Kidney glomerular epithelial cell (primary cell): ENCODE results near the gene CDH23.

ENCODE experiments used
- DNase-seq: peaks from one replicate; lab custom pipeline; 2025; lab: John Stamatoyannopoulos, UW

Gene CDH23

DNA sequence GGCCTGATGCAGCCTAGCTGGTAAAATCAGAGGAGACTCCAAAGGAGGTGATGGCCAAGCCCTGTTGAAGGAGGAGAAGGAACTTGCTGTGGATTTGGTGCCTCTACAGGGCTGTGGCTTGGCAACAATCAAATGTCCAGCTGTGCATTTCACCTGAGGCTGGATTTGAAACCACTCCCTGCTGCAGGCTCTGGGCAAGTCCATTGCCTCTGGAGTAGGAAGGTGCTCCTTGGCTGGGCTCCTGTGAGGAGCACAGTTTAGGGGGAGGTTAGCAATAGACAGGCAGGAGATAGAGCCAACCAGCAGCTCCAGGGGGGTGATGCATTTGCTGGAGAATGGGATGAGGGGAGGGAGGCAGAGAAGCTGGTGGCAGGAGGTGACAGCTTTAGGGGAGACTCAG lies 26.5 kb downstream of the CDH23 start:
- DNase-seq, result no peak

GRCh38 chr10:71423901-71424300 lies 27.2 kb downstream of the CDH23 start:
- DNase-seq, result no peak

DNA sequence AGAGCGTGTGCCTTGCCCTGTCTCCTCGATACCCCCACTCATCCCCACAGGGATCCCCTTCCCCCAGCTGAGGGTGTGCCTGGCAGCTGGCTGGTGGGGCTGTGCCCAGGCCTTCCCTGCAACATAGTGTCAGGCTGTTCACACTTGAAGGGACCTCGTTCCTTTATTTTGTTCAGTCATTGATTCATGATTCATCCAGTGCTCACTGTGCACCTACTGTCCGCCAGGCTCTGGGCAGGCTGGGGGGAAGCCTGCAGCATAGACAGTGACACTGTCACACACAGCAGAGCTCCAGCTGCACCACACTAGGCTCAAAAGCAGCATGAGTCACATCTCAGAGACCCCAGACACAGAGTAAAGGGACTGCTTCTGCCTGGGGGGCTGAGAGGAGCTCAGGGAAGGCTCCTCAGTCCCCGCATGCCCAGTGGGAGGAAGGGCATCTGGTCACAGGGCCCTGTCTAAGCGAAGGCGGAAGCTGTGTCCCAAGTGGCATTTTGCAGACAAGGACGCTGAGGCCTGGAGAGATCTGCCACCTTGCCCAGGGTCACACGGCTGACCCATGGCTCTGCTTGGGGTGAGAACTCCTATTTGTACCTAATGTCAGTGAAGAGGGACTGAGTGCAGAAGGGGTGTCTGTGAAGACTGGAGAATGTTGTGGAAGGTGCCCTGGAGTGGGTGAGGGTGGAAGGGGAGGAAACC lies 27.9 kb downstream of the CDH23 start:
- DNase-seq, result no peak

- no peak for DNase-seq
These were observed 29.4 kb downstream of the CDH23 start for GRCh38 chr10:71426058-71426605.

- DNase-seq, result no peak
These were observed 30.5 kb downstream of the CDH23 start for GRCh38 chr10:71427246-71427645.

DNA sequence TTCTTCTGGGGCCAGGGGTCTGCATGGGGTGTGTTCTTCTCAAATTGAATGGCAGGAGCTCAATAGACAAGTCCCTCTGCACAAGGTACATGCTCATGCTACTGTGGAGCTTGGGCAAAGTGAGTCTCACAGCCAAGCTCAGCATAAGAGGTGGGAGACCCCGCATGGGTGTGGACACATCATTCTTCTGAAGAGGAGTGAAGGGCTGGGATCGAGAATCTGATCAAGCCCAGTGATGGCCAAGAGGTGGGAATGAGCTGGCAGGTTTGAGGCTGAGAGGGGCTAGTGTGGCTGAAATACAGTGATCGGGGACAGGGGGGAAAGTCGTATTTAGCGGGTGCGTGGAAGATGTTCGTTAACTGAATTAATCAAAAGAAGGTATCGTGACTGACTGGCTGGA lies 32.6 kb downstream of the CDH23 start:
- no peak for DNase-seq

GRCh38 chr10:71429929-71430328 lies 33.2 kb downstream of the CDH23 start:
- no peak for DNase-seq

DNA sequence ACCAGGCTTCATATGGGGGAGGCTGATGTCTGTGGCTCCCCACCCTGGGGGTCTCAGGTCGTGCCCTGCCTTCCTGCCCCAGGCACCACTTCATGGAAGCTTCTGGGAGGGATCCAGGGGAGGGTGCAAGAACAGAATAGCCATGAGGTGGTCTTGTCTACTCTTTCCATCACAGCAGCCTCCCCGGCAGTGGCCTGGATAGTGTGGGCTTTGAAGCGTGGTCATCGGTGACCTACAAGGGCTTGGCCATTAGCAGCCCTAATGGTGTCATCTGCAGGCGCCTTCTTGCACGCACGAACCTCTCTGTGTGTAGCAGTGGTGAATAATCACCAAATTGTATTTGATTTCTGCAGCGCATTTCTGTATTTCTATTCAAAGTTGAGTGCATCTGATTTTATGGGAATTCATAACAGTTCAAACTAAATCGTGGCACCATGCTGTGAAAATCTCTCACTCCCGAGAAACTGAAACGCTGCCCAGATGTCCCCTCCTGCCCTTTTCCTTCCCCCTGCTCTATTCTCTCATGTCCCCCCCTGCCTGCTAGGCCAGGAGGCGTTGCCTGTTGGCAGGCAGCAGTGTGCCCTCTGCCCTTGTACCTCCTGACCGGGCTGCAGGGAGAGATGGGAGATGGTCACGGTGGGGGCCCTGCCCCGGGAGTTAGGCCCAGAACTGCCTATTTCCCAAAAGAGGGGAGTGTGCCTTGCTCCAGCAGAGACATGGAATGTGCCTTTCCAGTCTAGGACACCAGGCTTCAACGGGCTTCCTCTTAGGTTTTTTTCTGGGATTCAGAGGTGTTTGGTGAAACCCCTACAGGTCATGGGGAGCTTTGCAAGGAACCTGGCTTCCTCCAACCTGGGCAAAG lies 34.8 kb downstream of the CDH23 start:
- no peak for DNase-seq

DNA sequence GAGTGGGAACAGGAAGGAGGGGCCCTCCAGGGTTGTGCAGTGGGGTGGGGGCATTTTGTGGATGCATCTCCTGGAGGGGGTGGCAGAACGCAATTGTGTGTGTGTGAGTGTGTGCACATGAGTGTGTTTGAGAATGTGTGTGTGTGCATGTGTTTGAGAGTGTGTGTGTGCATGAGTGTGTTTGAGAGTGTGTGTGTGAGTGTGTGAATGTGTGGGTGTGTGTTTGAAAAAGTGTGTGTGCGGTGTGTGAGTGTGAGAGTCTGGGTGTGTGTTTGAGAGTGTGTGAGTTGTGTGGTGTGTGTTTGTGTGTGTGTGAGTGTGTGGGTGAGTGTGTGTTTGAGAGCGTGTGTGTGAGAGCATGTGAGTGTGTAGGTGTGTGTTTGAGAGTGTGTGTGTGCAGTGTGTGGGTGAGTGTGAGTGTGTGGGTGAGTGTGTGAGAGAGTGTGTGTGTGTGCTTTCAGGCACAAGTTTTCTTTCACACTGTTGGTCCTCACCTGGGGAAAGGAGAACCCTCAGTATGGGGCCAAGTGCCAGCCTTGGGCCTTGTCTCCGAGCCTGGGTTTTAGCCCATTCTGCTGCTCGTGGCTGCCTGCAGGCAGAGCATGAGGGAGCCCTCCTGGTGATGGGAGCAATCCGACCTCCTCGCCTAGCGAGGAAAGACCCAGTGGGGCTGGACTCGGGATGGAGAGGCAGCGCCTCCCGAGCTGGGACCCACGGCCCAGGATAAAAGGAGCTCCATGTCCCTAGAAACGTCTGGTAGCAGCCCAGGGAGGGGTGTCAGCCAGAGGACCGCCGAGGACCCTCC lies 35.6 kb downstream of the CDH23 start:
- no peak for DNase-seq

DNA sequence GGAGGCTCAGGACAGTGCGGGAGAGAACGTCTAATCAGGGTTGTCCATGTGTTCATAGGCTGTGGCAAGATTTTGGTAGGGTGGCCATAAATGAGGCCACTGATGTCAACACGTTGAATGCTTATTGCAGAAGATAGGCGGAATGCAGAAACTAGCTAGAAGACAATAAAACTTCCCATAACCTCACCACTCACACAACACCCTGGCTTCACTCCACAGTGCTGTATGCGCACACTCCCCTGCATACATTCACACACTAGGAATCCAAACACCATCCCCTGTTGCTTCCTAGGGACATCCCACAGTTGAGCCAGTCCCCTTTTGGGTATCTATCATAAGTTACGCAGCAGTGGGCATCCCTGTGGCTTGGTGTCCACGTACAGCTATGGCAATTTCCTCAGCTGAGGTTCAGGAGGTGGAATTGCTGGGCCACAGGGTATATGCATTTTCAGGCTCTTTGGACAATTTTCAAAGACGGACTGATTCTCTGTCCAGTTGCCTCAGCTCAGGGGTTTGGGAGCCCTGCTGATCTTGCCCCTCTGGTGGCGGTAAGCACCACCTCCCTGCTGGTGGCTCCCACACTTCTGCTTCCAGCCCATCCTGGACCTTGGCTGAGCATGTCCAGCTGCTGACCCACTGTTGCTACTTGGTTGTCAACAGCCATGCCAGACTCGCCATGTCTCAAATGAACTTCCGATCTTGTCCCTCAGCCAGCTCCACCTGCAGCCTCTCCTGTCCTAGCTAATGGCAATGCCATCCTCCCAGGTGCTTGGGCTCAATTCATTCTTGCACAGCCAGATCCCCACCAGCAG lies 36.4 kb downstream of the CDH23 start:
- no peak for DNase-seq

DNA sequence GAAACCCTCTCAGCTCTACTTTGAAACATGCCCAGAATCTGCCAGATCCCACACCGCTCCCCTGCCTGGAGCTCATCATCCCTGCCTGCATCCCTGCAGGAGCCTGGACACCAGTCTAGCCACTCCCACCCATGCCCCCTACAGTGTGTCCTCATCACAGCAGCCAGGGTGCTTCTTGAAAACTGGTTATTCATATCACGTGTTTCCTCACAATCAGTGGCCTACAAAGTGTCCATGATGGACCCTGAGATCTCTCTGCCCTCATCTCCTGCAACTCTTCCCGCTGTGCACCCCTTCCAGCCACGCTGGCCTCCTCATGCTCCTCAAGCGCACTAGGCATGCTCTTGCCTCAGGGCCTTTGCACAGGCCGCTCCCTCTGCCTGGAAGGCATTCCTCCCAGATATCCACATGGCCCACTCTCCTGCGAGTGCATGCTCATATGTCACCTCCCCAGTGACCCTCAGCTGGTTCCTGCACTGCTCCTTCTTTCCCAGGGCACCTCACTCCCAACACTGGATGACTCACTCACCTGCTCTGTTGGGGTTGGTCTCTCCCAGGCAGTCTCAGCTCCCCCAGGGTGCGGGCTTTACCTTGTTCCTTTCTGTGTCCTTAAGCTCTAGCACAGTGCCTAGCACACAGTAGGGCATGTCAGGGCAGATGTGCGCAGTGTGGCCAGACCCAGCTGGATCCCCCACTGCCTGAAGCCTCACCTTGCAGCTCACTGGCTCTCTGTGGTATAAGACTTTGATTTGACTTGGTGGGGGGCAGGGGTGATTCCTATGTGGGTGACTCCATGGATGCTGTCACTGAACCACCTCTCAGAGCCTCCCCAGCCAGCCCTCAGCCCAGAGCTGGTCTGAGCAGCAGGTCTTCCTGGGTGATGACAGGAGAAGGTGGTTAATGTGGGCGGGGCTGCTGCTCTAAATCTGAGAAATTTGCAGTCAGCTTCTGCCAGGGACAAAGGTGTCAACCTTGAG lies 37.3 kb downstream of the CDH23 start:
- DNase-seq, result no peak

GRCh38 chr10:71434760-71435394 lies 38.2 kb downstream of the CDH23 start:
- no peak for DNase-seq

GRCh38 chr10:71435571-71436267 lies 39.0 kb downstream of the CDH23 start:
- no peak for DNase-seq

- no peak for DNase-seq
These were observed 39.8 kb downstream of the CDH23 start for GRCh38 chr10:71436268-71437125.

DNA sequence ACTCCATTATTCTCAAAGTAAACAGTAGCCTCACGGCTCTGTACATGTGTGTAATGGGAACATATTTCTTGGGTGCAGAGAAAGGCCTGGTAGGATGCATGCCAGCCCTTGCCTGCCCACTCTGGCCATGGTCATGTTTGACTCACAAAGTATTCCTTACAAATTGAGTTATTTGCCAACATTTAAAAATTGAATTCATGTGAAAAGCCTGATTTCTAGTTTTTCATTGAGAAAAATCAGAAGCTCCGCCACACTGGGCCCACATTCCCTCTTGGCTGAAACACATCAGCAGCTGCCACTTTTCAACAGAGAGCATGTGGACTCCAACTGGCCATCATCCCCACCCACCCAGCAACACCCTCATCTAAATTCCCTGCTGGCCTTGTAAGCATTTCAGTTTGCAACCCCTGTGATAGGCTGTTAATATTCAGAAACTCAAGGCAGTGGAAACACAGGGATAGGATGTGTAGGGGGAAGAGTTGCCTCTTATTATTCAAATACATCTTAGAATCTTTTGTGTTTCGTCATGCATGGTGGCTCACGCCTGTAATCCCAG lies 40.9 kb downstream of the CDH23 start:
- DNase-seq, result no peak

DNA sequence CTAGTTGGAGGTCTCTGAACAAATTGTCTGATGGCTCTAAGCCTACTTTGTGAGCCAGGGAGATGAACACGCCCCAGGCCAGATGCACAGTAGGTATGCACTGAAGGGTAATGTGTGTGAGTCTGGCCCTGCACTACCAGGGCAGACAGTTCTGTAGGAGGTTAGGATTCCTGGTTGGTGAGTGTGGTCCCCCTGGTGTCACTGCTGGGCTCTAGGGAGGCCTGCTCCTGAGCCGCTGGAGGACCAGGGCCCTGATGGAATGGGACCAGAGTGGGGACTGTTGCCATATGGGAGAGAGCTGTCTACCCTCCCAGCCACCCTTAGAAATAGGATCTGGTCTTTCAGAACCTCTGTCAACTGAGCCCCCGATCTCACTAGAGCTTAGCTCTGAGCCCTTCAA lies 42.0 kb downstream of the CDH23 start:
- no peak for DNase-seq

DNA sequence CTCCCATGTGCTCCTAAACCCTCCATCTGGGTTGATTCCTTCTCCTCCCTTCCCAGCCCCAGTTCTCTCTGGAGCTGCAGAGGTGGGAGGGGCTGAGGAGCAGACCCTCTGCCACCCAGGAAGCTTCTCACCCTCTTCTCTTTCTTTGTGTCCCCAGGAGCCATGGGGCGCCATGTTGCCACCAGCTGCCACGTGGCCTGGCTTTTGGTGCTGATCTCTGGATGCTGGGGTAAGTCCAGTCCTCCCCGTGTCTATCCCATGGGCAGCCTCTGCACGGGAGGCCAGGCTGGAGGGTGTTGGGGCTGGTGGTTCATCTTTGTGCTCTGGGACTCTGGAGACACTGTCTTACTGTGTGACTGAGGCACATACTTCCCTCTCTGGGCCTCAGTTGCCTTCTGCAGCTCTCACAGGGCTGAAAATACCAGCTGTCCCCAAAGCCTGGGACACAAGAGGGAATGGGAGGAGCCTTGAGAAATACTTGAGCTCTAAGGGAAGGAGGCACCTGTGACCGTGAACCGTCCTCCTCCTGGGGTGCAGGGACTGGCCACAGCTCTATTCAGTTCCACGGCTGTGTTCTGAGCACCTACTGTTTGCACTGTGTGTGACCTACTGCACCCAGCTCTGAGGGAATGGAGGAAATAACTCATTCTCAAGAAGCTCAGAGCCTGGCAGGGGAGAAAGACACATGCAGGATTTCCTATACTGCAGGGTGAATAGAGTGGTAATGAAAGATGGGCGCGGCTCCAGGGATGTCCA lies 43.1 kb downstream of the CDH23 start:
- DNase-seq, result no peak
